Heart left ventricle (tissue), 16 donors: Measurements from ENCODE around the gene TMEM167A. TPM values are rescaled to one million over a fixed set of nuclear protein-coding genes. Genes with fewer than 3 reads are reported as not detected.

Experiments used
- ATAC-seq, 4 donors: fragments of 200-7000 bp; cut with Tn5 transposase; one replicate each; pipeline ENCODE4 v1.9.1; 2020 to 2022; ENCODE audit warnings: moderate library complexity in 4 of 4, mild to moderate bottlenecking in 3 of 4, moderate number of reproducible peaks in 1 of 4
- DNase-seq, 5 donors: peaks; one replicate each; pipeline ENCODE4 v3.0.0-alpha.2; 2020
- H3K27ac ChIP-seq, 12 donors: fragments of 200-600 bp; sonication (generic) in 4 of 12; one replicate each; pipeline versions ENCODE4 v1.5.0 to v1.8.0; 2016 to 2022; ENCODE audit warnings: mild to moderate bottlenecking in 2 of 12
- H3K27me3 ChIP-seq, 9 donors: fragments of 200-600 bp; sonication (generic) in 2 of 9; one replicate each; pipeline versions ENCODE4 v1.5.1 to v1.8.0; 2016 to 2022; ENCODE audit warnings: mild to moderate bottlenecking in 3 of 9
- H3K36me3 ChIP-seq, 9 donors: fragments of 200-600 bp; sonication (generic) in 2 of 9; one replicate each; pipeline versions ENCODE4 v1.5.0 to v1.8.0; 2018 to 2022; ENCODE audit warnings: mild to moderate bottlenecking in 2 of 9
- H3K4me1 ChIP-seq, 12 donors: fragments of 200-600 bp; sonication (generic) in 4 of 12; one replicate each; pipeline versions ENCODE4 v1.5.0 to v1.8.0; 2016 to 2022; ENCODE audit warnings: mild to moderate bottlenecking in 3 of 12
- H3K4me3 ChIP-seq, 12 donors: fragments of 200-600 bp; sonication (generic) in 4 of 12; one replicate each; pipeline versions ENCODE4 v1.5.0 to v1.8.0; 2017 to 2022; ENCODE audit warnings: mild to moderate bottlenecking in 9 of 12, moderate library complexity in 4 of 12
- H3K9me3 ChIP-seq, 12 donors: fragments of 200-600 bp; sonication (generic) in 4 of 12; one replicate each; pipeline versions ENCODE4 v1.5.0 to v1.8.0; 2016 to 2022; ENCODE audit warnings: mild to moderate bottlenecking in 1 of 12
- POLR2A ChIP-seq, 2 donors: fragments of 450-650 bp; IDR thresholded peaks; one replicate each; pipeline ENCODE4 v1.6.1; 2017; ENCODE audit warnings: antibody characterized with exemption in 2 of 2, mild to moderate bottlenecking in 2 of 2, moderate library complexity in 2 of 2
- WGBS, 4 donors: extraction: QIAGEN DNeasy Blood & Tissue Kit in 2 of 4; methylation state at CpG; one replicate each; pipeline versions ENCODE4 v1.1.5 to v1.1.7; 2013 to 2018; 5-methylcytosine and 5-hydroxymethylcytosine counted together
- intact Hi-C, 10 donors: fragments of 100-400 bp; cut with DNase I; formaldehyde crosslinking; loops; one replicate each; pipeline versions ENCODE4 v1.11.1 to v1.14.2; 2022
- polyA plus RNA-seq, 2 donors: library from polyadenylated mRNA; stranded (reverse); fragments of 200-250 nt; gene quantifications; one replicate each; pipeline ENCODE4 v1.2.3, GENCODE V29; 2013
- total RNA-seq, 9 donors: library from RNA; depleted of rRNA in 2 of 9; stranded (reverse); fragments of >200 nt in 2 of 9; fragmentation: NEBNext Ultra II Directional in 3 of 9; extraction: Animal tissue kit (Norgen Biotek cat#: 25700) in 3 of 9; gene quantifications; one replicate each; pipeline versions ENCODE4 v1.1.0 to v1.2.4, GENCODE V29; 2016 to 2023
- TF ChIP-seq, protein P1 (sequence below), 12 donors: fragments of 200-600 bp; sonication (generic) in 4 of 12; IDR thresholded peaks; one replicate each; pipeline versions ENCODE4 v1.5.0 to v1.8.0; 2018 to 2022; ENCODE audit warnings: antibody characterized with exemption in 12 of 12, mild to moderate bottlenecking in 5 of 12
- donor health status: ischemic (EF 13 %, LVEDD 7.1; RV severe dilation, severe dysfunction).
- donor health status: healthy with polysubstance abuse.
- donor health status: DM: no; HTN: yes; CAD: no.
- donor health status: DM: no; HTN: no; CAD: no.
- donor health status: ischemic (EF 25% LVEDD 6.9; RV normal size, moderate dysfunction).
- donor health status: ischemic (EF 25% LVEDD 5.7; RV mildly dilated, moderate dysfunction).
- donor health status: healthy.
- donor health status: DM: yes; HTN: yes; CAD: no.
- donor health status: ischemic (EF 35%, LVEDD 5.7; RV mildly dilated, moderate dysfunction).
- donor health status: nonischemic (EF 11% LVEDD 7.7; RV severe dilation, severe dysfunction).
- donor health status: DM: yes; HTN: yes; CAD: no.
- donor health status: PGD.
- donor health status: ischemic (EF 29% LVEDD 5.4; RV normal size, mild dysfunction).
- donor health status: nonischemic (EF 23%, LVEDD 6.1; RV moderate dilation, normal function).

Gene TMEM167A
- total and polyA plus RNA-seq, 11 donors: 16.7 to 62.7 (median 48.4) TPM

DNA sequence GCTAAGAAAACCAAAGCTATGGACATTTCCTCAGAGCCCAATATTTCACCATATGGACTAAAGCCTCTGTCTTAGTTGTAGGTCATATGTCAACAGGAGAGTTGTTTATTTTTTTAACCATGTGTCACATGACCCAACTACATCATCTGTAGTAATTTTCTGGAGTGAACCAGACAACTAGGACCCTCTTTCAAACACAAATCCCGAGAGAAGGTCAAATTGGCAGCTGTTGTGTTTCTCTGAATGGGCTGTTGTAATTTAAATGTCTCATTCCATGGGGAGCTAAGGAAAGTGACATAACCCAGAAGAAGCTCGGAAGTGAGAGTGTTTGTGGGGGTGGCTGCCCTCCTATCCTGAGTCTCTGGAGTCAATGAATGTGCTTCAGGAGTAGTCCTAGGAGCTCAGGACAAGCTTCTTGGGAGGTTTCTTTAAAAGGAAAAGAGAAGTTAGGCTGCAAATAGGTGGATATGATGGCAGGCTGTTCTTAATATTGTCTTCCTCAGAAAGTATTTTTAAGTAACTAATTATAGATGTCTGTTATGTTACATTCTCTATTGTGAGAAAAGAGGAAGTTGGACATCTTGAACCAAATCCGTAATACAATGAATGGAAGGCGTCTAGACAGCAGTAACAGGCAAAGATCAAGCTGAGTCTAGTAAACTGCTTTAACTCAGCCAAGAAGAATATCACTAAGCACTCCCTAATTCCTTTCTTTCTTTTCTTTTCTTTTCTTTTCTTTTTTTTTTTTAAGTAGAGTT is 50.1 kb downstream of the TMEM167A start:
- peak in 3 of 4 donors; percentile 36 to 73 (median 57) for ATAC-seq
- H3K4me1 ChIP-seq: peaks cover 0 to 10% (median 0%) of the 10 kb centered on the region in 12 donors
- no peaks in the 10 kb centered on the region for H3K36me3 ChIP-seq
- 41 to 53% (median 44%) methylated on average over 4 of the region's 4 CpGs for WGBS, 4 donors
- DNase-seq: peak in 1 of 5 donors; percentile 27
- no peak overlapping the region for H3K4me3 ChIP-seq
- H3K9me3 ChIP-seq: no peaks in the 10 kb centered on the region
- no peak overlapping the region for H3K27ac ChIP-seq
- TF ChIP-seq POLR2A (IDR thresholded peaks at IDR 0.05): no peak
- TF ChIP-seq, protein P1, sequence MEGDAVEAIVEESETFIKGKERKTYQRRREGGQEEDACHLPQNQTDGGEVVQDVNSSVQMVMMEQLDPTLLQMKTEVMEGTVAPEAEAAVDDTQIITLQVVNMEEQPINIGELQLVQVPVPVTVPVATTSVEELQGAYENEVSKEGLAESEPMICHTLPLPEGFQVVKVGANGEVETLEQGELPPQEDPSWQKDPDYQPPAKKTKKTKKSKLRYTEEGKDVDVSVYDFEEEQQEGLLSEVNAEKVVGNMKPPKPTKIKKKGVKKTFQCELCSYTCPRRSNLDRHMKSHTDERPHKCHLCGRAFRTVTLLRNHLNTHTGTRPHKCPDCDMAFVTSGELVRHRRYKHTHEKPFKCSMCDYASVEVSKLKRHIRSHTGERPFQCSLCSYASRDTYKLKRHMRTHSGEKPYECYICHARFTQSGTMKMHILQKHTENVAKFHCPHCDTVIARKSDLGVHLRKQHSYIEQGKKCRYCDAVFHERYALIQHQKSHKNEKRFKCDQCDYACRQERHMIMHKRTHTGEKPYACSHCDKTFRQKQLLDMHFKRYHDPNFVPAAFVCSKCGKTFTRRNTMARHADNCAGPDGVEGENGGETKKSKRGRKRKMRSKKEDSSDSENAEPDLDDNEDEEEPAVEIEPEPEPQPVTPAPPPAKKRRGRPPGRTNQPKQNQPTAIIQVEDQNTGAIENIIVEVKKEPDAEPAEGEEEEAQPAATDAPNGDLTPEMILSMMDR (IDR thresholded peaks at IDR 0.05): no peak
- H3K27me3 ChIP-seq: no peaks in the 10 kb centered on the region
- intact Hi-C loops: no loop called here

DNA sequence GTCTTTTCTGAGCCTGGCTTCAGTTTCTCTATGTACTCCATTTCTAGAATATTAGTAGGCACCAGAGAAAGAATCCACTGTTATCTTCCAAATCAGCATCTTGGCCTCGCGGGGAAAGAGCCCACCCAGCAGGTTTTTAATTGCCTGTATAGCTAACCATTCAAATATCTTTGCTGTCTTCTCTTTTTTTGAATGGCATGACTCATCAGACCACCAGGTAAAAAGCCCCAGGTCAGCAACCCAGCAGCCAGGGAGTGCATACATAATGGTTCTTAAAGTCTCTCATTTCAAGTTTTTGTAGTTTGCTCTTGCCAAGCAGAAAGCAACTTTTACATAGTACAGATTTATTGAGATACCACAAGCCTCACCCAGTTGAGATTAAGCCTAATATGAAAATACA is 50.7 kb downstream of the TMEM167A start:
- intact Hi-C loops: no loop called here
- no peak for DNase-seq
- Histone ChIP-seq H3K4me1 (peaks cover 0 to 10% (median 0%) of the 10 kb centered on the region in 12 donors), H3K27ac (no peak overlapping the region), H3K36me3 (no peaks in the 10 kb centered on the region), H3K9me3 (no peaks in the 10 kb centered on the region), H3K4me3 (no peak overlapping the region), H3K27me3 (no peaks in the 10 kb centered on the region)
- ATAC-seq: no peak
- TF ChIP-seq POLR2A (IDR thresholded peaks at IDR 0.05): no peak
- TF ChIP-seq, protein P1 (IDR thresholded peaks at IDR 0.05): no peak
- WGBS, 4 donors: 76 to 77% (median 77%) methylated on average over 2 of the region's 2 CpGs

- H3K27me3 ChIP-seq: no peaks in the 10 kb centered on the region
- ATAC-seq: no peak
- 93 to 96% (median 94%) methylated on average over 8 of the region's 8 CpGs for WGBS, 4 donors
Measured at GRCh38 chr5:83025690-83026478, 51.3 kb downstream of the TMEM167A start.

More at GRCh38 chr5:83025690-83026478, 51.3 kb downstream of the TMEM167A start:
- H3K36me3 ChIP-seq: no peaks in the 10 kb centered on the region
- intact Hi-C loops: no loop called here
- peaks cover 0 to 10% (median 0%) of the 10 kb centered on the region in 12 donors for H3K4me1 ChIP-seq
- H3K27ac ChIP-seq: no peak overlapping the region
- no peak overlapping the region for H3K4me3 ChIP-seq
- H3K9me3 ChIP-seq: no peaks in the 10 kb centered on the region
- DNase-seq: no peak
- no peak for TF ChIP-seq POLR2A (IDR thresholded peaks at IDR 0.05)
- TF ChIP-seq, protein P1 (IDR thresholded peaks at IDR 0.05): no peak
